GM19043 (cell line): ENCODE measurements around the gene CDS2.
A peak's percentile ranks its signal among the peaks of the same experiment; 100 is the strongest.

Experiments
- ATAC-seq: cut with Tn5 transposase; IDR thresholded peaks from one replicate; pipeline ENCODE4 v1.9.1; 2021; ENCODE audit warnings: low read depth; ENCODE audit not compliant: unreplicated experiment

CDS2 gene

GRCh38 chr20:5118220-5119142 is 8.3 kb upstream of the CDS2 start:
- ATAC-seq, result no peak

- ATAC-seq, result no peak
Observed at GRCh38 chr20:5119143-5119434, 7.7 kb upstream of the CDS2 start.

GRCh38 chr20:5119435-5120184 is 7.2 kb upstream of the CDS2 start, which contains the start of gene PCNA:
TSS of gene PCNA (minus strand) at chr20:5119958. CDS start at chr20:5119798, 160 bp downstream.
- peak; percentile 95 for ATAC-seq

- ATAC-seq, result no peak
Observed at GRCh38 chr20:5120185-5120476, 6.7 kb upstream of the CDS2 start.

GRCh38 chr20:5122873-5123260 is 3.9 kb upstream of the CDS2 start:
- no peak for ATAC-seq

- peak; percentile 33 for ATAC-seq
Observed at GRCh38 chr20:5127204-5127858, 523 bp downstream of the CDS2 start.

GRCh38 chr20:5127859-5128424 is 1.1 kb downstream of the CDS2 start:
- ATAC-seq, result no peak

- ATAC-seq, result no peak
Observed at GRCh38 chr20:5128886-5129285, 2.1 kb downstream of the CDS2 start.

GRCh38 chr20:5131502-5131901 is 4.7 kb downstream of the CDS2 start:
- ATAC-seq, result no peak

- no peak for ATAC-seq
Observed at GRCh38 chr20:5133998-5134397, 7.2 kb downstream of the CDS2 start.

GRCh38 chr20:5135363-5136012 is 8.7 kb downstream of the CDS2 start:
- ATAC-seq, result no peak

- ATAC-seq, result no peak
Observed at GRCh38 chr20:5136096-5136495, 9.3 kb downstream of the CDS2 start.

GRCh38 chr20:5140195-5140594 is 13.4 kb downstream of the CDS2 start:
- no peak for ATAC-seq

- ATAC-seq, result no peak
Observed at GRCh38 chr20:5141615-5142014, 14.8 kb downstream of the CDS2 start.

- no peak for ATAC-seq
Observed at GRCh38 chr20:5143851-5144250, 17.0 kb downstream of the CDS2 start.

- ATAC-seq, result peak; percentile 45
Observed at GRCh38 chr20:5145365-5146098, 18.7 kb downstream of the CDS2 start.

GRCh38 chr20:5146099-5146668 is 19.4 kb downstream of the CDS2 start:
- no peak for ATAC-seq

GRCh38 chr20:5146871-5147592 is 20.2 kb downstream of the CDS2 start:
- no peak for ATAC-seq

GRCh38 chr20:5148581-5148980 is 21.8 kb downstream of the CDS2 start:
- no peak for ATAC-seq
